NK-92 (cell line): Measurements from ENCODE around the gene FRMPD1.
"Not testable (repeated sequence)": the region's sequence is repeated elsewhere in the genome, so short reads cannot be mapped to it uniquely, and the experiment has no call there.

Experiments used
- DNase-seq: peaks from one replicate; lab custom pipeline; 2025; ENCODE audit not compliant: unreplicated experiment; lab: John Stamatoyannopoulos, UW

The FRMPD1 gene

GRCh38 chr9:37732086-37732741 lies 81.5 kb downstream of the FRMPD1 start:
- DNase-seq, result no peak

GRCh38 chr9:37732952-37733351 lies 82.2 kb downstream of the FRMPD1 start:
- DNase-seq, result no peak

DNA sequence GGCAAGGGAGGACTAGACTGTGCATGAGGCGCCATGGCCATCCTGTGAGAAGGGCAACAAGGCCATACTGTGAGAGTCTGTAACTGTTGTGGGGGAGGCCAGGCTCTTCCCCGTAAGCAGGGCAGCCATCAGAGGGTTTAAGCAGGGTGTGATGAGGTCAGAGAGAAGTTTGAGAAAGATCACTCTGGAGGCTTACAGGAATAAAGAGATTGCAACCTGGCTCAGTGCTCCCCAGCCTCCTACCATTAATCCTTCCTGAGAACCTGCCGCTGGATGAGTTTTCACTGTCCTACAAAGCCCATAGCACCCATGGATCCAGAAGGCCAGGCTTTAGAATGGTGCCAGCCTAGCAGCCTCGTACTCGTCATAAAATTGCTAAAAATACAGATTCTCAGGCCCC lies 88.5 kb downstream of the FRMPD1 start:
- DNase-seq, result no peak

DNA sequence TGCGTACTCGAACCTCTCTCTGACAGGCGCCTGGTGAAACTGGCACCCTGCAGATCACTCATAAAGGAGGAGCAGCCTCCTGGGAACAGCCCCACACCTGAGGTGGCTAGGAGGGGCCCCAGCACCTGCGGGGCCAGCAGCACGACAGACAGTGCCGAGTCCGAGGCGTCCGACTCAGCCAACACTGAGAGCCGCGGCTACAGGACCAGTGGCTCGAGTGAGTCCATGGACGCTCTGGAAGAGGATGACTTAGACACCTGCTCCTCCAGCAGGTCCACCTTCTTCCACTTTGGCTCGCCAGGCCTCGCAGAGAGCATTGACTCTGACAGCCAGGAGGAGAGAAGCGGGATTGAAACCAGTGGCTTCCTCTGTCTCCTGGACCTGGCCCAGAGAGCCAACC lies 89.4 kb downstream of the FRMPD1 start:
- DNase-seq, result no peak

DNA sequence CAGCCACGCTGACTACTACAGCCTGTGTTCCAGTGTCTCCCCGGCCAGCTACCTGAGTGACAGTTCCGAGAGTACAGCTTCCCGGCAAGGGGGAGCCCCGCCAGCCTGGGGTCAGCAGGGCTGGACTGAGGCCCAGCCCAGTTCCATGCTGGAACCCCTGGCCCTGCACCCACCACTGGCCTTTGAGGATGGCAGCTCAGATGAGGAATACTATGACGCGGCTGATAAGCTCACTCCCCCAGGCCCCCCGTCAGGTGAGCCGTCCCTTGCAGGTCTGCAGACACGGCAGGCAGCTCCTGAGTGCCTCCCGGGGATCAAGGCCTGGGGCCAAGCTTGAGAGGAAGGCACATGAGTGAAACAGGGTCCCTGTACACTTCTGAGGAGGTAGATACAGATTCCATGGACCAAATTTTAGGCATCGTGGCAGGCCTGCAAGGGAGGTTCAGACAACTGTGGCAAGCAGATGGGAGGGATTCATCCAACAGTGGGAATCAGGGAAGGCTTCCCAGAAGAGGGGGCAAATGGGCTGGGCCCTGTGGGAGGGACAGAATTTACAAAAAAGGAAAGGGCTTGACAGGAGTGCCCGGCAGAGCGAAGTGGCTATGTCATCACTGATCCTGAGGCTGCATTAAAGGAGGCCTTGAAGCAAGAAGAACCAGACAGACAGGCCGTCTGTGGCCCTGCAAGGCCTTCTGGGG lies 90.0 kb downstream of the FRMPD1 start:
- DNase-seq, result no peak

DNA sequence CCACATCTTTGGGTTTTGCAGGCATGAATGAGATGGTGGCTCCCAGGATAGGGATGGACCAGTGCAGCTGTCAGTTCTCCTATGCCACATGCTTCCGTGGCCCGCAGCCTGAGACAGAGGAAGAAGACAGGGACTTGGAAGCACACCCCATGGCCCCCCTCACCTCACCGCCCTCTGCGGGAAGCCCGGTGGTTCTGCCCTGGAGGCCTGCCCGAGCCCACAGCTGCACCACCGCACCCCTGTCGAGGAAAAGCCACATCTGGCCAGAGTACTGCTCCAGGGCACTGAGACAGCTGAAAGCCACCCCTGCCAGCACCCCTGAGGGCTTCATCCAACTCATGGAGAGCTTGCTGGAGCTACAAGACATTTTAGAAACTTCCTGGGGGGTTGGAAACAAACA lies 95.2 kb downstream of the FRMPD1 start:
- DNase-seq, result no peak

DNA sequence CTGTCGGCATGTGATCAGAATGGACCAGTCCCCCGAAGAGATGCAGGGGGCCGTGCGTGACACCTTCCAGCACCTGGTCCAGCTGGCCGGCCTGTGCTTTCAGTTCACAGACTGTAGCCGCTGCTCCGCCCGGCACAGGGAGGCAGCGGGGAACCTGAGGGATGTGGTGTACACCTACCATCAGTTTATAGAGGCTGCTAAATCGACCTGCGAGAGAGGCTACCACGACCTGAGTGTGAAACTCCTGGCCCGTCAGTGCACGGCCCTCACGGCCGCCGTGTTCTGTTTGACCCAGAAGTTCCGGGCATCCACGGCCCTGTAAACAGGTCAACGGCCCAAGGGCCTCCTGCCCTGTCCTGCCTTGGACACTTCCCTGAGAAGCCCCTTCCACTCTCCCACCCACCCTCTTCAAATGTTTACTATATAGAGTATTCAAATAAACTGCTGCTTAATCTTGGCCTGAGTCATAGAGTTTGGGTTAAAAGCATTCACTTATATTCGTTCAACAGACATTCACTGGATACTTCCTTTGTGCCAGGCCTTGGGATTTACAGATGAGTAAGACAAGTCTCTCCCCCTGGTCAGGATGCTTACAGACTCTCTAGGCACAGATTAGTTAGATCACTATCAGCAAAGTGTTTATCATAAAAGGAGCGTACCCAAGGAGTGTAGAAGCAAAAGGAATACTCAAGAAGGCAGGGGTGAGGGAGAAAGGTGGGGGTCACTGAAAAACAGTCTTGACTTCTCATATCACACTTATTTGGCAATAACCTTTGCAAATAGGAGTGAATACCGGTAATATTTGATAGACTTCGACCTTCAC lies 95.9 kb downstream of the FRMPD1 start:
- DNase-seq, result no peak

- no peak for DNase-seq
Measured at GRCh38 chr9:37747271-37747753, 96.6 kb downstream of the FRMPD1 start.

DNA sequence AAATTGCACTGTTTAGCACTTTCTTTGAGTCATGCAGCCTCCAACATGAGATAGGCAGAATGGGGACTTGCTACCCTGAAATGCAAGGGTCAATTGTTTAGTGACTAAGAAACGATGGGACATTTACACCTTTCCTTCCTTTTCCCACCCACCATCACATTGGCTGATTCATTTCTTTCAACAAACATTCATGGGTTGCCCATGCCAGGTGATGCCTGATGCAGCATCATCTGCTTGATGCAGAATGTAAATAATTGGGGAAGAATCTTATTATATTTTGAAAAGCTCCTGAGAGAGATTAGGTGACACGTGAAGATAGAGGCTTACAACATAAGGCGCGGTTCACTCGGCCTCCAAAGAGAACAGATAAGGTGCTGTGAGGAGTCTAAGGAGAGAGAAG lies 98.4 kb downstream of the FRMPD1 start:
- DNase-seq, result no peak

- no peak for DNase-seq
Measured at GRCh38 chr9:37751186-37751585, 100.4 kb downstream of the FRMPD1 start.

DNA sequence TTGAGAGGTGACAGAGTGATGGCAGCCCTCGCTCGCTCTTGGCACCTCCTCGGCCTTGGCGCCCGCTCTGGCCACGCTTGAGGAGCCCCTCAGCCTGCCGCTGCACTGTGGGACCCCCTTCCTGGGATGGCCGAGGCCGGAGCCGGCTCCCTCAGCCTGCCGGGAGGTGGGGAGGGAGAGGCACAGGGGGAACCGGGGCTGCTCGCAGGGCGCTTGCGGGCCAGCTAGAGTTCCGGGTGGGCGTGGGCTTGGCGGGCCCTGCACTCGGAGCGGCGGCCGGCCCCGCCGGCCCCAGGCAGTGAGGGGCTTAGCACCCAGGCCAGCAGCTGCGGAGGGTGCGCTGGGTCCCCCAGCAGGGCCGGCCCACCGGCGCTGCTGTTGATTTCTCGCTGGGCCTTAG lies 101.0 kb downstream of the FRMPD1 start:
- DNase-seq, result not testable (repeated sequence)

DNA sequence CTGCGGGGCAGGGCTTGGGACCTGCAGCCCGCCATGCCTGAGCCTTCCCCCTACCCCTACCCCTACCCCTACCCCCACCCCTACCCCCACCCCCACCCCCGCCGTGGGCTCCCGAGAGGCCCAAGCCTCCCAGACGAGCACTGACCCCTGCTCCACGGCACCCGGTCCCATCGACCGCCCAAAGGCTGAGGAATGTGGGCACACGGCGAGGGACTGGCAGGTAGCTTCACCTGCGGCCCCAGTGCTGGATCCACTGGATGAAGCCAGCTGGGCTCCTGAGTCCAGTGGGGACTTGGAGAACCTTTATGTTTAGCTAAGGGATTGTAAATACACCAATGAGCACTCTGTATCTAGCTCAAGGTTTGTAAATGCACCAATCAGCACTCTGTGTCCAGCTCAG lies 101.4 kb downstream of the FRMPD1 start:
- not testable (repeated sequence) for DNase-seq

DNA sequence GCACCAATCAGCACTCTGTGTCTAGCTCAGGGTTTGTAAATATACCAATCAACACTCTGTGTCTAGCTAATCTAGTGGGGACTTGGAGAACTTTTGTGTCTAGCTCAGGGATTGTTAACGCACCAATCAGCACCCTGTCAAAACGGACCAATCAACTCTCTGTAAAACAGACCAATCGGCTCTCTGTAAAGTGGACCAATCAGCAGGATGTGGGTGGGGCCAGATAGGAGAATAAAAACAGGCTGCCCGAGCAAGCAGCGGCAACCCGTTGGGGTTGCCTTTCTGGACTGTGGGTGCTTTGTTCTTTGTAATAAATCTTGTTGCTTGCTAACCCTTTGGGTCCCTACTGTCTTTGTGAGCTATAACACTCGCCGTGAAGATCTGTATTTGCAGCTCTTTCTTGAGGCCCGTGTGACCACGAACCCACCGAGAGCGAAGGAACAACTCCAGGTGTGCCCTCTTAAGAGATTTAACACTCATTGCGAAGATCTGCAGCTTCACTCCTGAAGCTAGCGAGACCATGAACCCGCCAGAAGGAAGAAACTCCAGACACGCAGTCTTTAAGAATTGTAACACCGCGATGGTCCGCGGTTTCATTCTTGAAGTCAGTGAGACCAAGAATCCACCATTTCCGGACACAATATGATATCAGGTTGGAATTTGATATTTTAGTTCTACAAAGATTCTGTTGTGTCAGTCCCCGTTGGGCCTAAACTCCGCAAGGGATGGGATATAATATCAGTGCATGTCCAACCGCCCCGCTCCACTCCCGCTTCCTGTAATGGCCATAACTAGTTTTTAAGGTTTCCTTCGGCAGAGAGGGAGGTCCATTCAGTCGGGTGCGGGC lies 102.1 kb downstream of the FRMPD1 start:
- DNase-seq, result no peak

DNA sequence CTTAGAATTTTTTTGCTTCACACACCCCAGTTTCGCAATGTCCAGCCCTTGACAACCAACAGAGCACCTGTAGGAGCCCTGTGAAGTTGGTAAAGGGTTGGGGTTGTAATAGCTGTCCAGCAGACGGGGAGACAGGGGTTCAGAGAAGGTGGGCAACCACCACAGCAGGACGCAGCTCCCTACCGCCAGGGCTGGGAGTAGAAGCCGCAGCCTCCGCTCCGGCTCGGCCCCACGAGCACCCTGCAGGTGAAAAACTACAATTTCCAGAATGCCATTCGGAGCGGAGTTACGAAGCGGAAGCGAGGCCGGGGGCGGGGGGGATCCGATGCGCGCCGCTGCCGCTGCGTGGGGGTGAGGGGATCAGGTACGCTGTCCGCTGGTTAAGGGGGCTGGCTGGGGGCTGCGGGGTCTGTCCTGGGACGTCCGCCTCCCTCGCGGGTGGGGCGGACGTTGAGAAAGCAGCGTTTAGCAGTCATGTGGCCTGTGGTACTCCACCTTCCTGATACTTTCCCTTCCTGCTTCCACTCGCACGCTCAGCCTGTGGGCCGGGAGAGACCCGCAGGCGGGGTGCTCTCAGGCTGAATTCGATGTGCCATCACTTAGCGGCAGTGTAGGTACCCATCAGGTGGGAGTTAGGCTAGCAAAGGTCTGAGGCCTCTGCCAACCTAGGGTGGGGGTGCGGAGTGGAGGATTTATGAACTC lies 102.9 kb downstream of the FRMPD1 start, which contains the start of gene TRMT10B:
TRMT10B (plus strand) TSS at position 317 of the 702 bp plus-strand sequence. CDS start 8,127 bp downstream, outside the sequence.
- no peak for DNase-seq

DNA sequence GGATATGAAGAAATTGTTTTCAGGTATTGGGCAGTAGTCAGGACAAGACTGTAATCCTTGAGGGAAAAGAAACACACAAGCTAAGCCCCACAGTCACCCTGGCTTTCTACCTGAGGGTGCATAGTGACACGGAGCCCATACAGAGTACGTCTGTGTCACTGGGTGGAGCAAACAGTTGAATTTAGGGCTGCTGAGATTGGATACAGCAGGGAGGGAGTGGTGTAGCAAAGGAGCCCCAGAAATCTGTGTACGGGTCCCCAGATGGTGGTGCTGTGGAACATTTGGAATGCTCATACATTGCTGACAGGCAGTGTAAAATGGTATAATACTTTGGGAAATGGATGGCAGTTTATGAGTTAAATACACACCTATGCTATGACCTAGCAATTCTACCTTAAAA lies 108.0 kb downstream of the FRMPD1 start:
- no peak for DNase-seq

DNA sequence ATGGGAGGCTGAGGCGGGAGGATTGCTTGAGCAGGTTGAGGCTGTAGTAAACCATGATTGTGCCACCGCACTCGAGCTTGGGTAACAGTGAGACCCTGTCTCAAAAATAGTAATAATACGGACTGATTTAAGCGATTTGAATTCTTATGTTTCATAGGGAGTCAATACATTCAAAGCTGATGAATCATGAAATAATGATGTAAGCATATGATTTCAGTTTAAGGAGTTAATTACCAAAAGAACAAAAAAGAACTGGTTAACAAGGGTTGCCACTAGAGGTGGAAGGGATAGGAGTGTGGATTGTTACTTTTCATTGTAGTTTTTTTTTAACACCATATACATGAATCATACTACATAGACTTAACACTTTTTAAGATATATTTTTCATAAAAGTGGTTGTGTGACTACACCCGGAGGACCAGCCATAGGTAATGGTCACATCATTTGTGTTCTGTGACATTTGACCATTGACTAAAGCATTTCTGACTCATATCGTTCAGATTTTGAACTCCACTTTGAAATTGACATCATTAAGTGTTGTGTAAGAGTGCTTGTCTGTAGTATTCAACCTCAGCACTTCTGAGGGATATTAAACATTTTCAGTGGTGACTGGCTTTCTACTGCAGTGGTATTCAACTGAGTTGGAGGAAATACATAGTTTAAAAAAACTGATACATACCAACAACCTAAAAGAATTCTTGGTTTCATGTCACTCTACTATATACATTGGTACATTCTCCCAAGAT lies 109.8 kb downstream of the FRMPD1 start:
- no peak for DNase-seq

DNA sequence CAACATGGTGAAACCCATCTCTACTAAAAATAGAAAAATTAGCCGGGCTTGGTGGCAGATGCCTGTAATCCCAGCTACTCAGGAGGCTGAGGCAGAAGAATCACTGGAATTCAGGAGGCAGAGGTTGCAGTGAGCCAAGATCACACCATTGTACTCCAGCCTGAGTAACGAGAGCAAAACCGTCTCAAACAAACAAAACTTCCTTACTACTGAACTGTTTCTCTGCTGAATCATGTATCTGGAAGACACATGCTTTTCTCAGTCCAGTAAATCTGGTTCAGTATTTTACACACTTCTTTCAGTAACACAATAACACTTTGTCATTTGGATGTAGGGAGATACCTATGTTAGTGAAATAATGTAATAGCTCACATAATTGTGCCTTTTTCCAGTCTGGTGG lies 110.8 kb downstream of the FRMPD1 start:
- no peak for DNase-seq

DNA sequence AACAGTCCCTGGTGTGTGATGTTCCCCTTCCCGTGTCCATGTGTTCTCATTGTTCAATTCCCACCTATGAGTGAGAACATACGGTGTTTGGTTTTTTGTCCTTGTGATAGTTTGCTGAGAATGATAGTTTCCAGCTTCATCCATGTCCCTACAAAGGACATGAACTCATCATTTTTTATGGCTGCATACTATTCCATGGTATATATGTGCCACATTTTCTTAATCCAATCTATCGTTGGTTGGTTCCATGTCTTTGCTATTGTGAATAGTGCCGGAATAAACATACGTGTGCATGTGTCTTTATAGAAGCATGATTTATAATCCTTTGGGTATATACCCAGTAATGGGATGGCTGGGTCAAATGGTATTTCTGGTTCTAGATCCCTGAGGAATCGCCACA lies 114.5 kb downstream of the FRMPD1 start:
- not testable (repeated sequence) for DNase-seq

GRCh38 chr9:37769306-37769705 lies 118.6 kb downstream of the FRMPD1 start:
- no peak for DNase-seq
